Upper lobe of right lung (tissue), 1 donor: Measurements from ENCODE around the gene PRCP. TPM values are rescaled to one million over a fixed set of nuclear protein-coding genes. Genes with fewer than 3 reads are reported as not detected.

Experiments used
- ATAC-seq: fragments of 200-7000 bp; cut with Tn5 transposase; one replicate; pipeline ENCODE4 v1.9.1; 2020; ENCODE audit warnings: mild to moderate bottlenecking, moderate library complexity
- DNase-seq: peaks from one replicate; pipeline ENCODE4 v3.0.0-alpha.2; 2020
- H3K27ac ChIP-seq: fragments of 200-600 bp; one replicate; pipeline ENCODE4 v1.8.0; 2022
- H3K27me3 ChIP-seq: fragments of 200-600 bp; one replicate; pipeline ENCODE4 v1.8.0; 2022; ENCODE audit warnings: mild to moderate bottlenecking
- H3K36me3 ChIP-seq: fragments of 200-600 bp; one replicate; pipeline ENCODE4 v1.8.0; 2022
- H3K4me1 ChIP-seq: fragments of 200-600 bp; one replicate; pipeline ENCODE4 v1.8.0; 2022
- H3K4me3 ChIP-seq: fragments of 200-600 bp; one replicate; pipeline ENCODE4 v1.8.0; 2022; ENCODE audit warnings: mild to moderate bottlenecking
- H3K9me3 ChIP-seq: fragments of 200-600 bp; one replicate; pipeline ENCODE4 v1.8.0; 2022
- intact Hi-C: fragments of 100-400 bp; cut with DNase I; formaldehyde crosslinking; loops from one replicate; pipeline ENCODE4 v1.11.0; 2022
- total RNA-seq: library from RNA; stranded (reverse); fragmentation: NEBNext Ultra II Directional; extraction: Animal tissue kit (Norgen Biotek cat#: 25700); gene quantifications from one replicate; pipeline ENCODE4 v1.2.1, GENCODE V29; 2021
- TF ChIP-seq, protein P1 (sequence below): fragments of 200-600 bp; IDR thresholded peaks from one replicate; pipeline ENCODE4 v1.8.0; 2022; ENCODE audit warnings: antibody characterized with exemption
- donor health status: DM: no; HTN: yes; CAD: no; lungs with severe emphysema.

The PRCP gene
- total RNA-seq, 1 donor from 2014 or later = 91.3 TPM

DNA sequence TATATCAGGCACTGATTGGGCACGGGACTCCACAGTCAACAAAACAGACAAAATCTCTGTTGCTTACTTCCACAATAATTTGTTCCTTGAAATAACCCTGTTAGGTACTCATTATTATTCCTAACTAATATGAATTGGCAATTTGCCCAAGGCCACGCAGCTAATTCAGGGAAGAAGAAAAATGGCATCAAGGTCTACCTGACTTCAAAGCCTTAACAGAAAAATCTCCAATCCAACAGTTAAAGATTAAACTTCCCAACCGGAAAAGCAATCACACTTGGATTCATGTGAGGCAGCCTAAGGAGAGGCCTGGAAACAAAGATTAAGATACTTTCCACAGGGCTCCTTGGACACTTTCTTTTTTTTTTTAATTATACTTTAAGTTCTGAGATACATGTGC lies 68.9 kb downstream of the PRCP start:
- H3K27ac ChIP-seq = no peak overlapping the region
- no peaks in the 10 kb centered on the region for H3K9me3 ChIP-seq
- no peaks in the 10 kb centered on the region for H3K4me1 ChIP-seq
- no peaks in the 10 kb centered on the region for H3K27me3 ChIP-seq
- H3K36me3 ChIP-seq = peaks cover 9% of the 10 kb centered on the region
- TF ChIP-seq, protein P1, sequence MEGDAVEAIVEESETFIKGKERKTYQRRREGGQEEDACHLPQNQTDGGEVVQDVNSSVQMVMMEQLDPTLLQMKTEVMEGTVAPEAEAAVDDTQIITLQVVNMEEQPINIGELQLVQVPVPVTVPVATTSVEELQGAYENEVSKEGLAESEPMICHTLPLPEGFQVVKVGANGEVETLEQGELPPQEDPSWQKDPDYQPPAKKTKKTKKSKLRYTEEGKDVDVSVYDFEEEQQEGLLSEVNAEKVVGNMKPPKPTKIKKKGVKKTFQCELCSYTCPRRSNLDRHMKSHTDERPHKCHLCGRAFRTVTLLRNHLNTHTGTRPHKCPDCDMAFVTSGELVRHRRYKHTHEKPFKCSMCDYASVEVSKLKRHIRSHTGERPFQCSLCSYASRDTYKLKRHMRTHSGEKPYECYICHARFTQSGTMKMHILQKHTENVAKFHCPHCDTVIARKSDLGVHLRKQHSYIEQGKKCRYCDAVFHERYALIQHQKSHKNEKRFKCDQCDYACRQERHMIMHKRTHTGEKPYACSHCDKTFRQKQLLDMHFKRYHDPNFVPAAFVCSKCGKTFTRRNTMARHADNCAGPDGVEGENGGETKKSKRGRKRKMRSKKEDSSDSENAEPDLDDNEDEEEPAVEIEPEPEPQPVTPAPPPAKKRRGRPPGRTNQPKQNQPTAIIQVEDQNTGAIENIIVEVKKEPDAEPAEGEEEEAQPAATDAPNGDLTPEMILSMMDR = no peak
- no peak for DNase-seq
- H3K4me3 ChIP-seq = no peak overlapping the region
- no peak for ATAC-seq
- intact Hi-C loops = no loop called here

DNA sequence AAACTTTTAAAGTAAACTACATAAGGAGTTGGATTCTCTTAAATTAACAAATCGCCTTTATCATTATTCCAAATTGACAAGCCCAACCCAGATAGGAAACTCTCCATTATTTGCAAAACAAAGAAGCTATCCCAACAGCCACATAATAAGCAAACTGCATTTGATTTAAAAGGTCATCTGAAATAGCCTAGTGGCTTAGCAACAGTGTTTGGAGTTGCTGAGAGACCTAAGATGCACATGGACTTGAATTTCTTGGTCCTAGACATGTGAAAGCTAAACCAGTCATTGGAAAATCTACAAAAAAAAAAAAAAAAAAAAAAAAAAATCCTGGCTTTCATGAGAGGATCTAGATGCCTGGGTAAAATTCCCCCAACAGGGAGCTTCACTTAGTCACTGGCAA lies 69.5 kb downstream of the PRCP start:
- Histone ChIP-seq H3K36me3 (peaks cover 9% of the 10 kb centered on the region), H3K27me3 (no peaks in the 10 kb centered on the region), H3K4me1 (no peaks in the 10 kb centered on the region), H3K9me3 (no peaks in the 10 kb centered on the region), H3K4me3 (no peak overlapping the region), H3K27ac (no peak overlapping the region)
- DNase-seq (no peak), ATAC-seq (no peak)
- intact Hi-C loops = no loop called here
- TF ChIP-seq, protein P1 = no peak

DNA sequence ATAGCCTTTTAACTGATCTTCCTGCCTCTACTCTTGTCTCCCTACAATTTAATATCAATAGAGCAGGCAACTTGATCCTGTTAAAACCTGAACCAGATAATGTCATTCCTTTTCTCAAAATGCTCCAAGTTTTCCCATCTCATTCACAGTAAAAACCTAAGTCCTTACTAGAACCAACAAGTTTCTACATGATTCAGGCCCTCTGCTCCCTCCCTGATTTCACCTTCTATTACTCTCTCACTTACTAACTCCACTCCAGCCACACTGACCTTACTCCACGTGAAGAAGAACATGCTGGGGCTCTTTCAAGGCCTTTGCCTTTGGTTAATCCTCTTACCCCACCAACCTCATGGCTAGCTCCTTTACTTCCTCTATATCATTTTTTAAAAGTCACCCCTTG lies 71.1 kb downstream of the PRCP start:
- TF ChIP-seq, protein P1 = no peak
- no peak overlapping the region for H3K4me3 ChIP-seq
- H3K36me3 ChIP-seq = peaks cover 16% of the 10 kb centered on the region
- DNase-seq (no peak), ATAC-seq (no peak)
- intact Hi-C loops = no loop called here
- H3K27ac ChIP-seq = no peak overlapping the region
- H3K27me3 ChIP-seq = no peaks in the 10 kb centered on the region
- no peaks in the 10 kb centered on the region for H3K4me1 ChIP-seq
- no peaks in the 10 kb centered on the region for H3K9me3 ChIP-seq

DNA sequence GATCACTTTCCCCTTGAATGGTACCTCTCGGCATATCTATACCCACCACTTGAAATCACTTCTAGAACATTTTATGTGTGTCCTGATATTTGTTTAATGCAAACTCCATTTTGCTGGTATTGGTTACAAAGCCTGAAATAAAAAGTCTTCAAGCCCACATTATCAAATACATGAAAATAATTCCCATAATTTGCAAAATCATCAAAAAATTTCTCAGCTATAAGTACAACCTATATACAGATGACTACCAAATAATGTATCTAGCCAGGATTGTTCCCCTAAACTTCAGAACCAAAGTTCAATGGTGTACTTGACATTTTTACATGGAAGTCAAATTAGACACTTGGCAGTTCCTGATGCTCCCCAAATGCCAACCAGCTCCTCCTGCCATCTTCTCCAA lies 71.8 kb downstream of the PRCP start:
- DNase-seq = no peak
- intact Hi-C loops = no loop called here
- H3K27me3 ChIP-seq = no peaks in the 10 kb centered on the region
- no peak overlapping the region for H3K27ac ChIP-seq
- H3K4me1 ChIP-seq = no peaks in the 10 kb centered on the region
- peaks cover 16% of the 10 kb centered on the region for H3K36me3 ChIP-seq
- ATAC-seq = no peak
- TF ChIP-seq, protein P1 = no peak
- no peak overlapping the region for H3K4me3 ChIP-seq
- H3K9me3 ChIP-seq = no peaks in the 10 kb centered on the region

DNA sequence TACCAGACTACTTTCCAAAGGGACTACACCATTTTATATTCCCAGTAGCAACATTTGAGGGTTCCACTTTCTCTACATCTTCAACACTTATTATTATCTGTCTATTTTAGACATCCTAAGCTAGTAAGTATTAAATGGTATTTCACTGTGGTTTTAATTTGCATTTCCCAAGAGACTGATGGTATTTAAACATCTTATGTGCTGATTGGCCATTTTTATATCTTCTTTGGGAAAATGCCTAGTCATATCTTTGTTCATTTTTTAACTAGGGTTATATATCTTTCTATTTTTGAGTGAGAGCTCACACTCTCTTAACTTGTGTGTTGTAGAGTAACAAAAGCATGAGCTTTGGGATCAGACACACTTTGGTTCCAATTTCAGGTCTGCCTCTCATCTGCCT lies 73.7 kb downstream of the PRCP start:
- no peaks in the 10 kb centered on the region for H3K4me1 ChIP-seq
- H3K27me3 ChIP-seq = no peaks in the 10 kb centered on the region
- H3K9me3 ChIP-seq = no peaks in the 10 kb centered on the region
- no peak overlapping the region for H3K4me3 ChIP-seq
- H3K27ac ChIP-seq = no peak overlapping the region
- intact Hi-C loops = no loop called here
- TF ChIP-seq, protein P1 = no peak
- ATAC-seq = no peak
- peaks cover 13% of the 10 kb centered on the region for H3K36me3 ChIP-seq
- no peak for DNase-seq
